ENCODE measurements around the gene TSC1.
A peak's percentile ranks its signal among the peaks of the same experiment; 100 is the strongest.

The TSC1 gene

GRCh38 chr9:132857616-132858342 is 86.6 kb downstream of the TSC1 start:
- no peak for DNase-seq

- no peak for DNase-seq
Observed at GRCh38 chr9:132857031-132857430, 87.4 kb downstream of the TSC1 start.

GRCh38 chr9:132855904-132856303 is 88.5 kb downstream of the TSC1 start:
- DNase-seq, result no peak

- no peak for DNase-seq
Observed at GRCh38 chr9:132854832-132855231, 89.6 kb downstream of the TSC1 start.

- no peak for DNase-seq
Observed at GRCh38 chr9:132853482-132853881, 90.9 kb downstream of the TSC1 start.

- no peak for DNase-seq
Observed at GRCh38 chr9:132849185-132849706, 95.2 kb downstream of the TSC1 start.

- DNase-seq, result no peak
Observed at GRCh38 chr9:132846918-132847515, 97.4 kb downstream of the TSC1 start.

- DNase-seq, result peak; percentile 45
Observed at GRCh38 chr9:132846109-132846917, 98.1 kb downstream of the TSC1 start.

- no peak for DNase-seq
Observed at GRCh38 chr9:132842124-132843044, 102.0 kb downstream of the TSC1 start.

All from activated effector memory CD4-positive, alpha-beta T cell treated with anti-CD3 and anti-CD28 coated beads, Interleukin-2, amount 50 U/mL, for 16 hours (primary cell).